Body of pancreas (tissue), 4 donors: ENCODE results near the gene ABCB4.

Experiments used
- CTCF ChIP-seq, 7 experiments: fragments of 450-650 bp in 4 of 7; fragments of 200-600 bp in 3 of 7; sonication (generic) in 3 of 7; IDR thresholded peaks; one replicate each; pipeline ENCODE4 v1.5.1; 2016 to 2019; ENCODE audit warnings: antibody characterized with exemption in 7 of 7
- POLR2A ChIP-seq, 3 donors: fragments of 450-650 bp; IDR thresholded peaks; one replicate each; pipeline ENCODE4 v1.6.1; 2016; ENCODE audit warnings: antibody characterized with exemption in 3 of 3, mild to moderate bottlenecking in 2 of 3

- TF ChIP-seq CTCF (IDR thresholded peaks at IDR 0.05) (no peak), POLR2A (IDR thresholded peaks at IDR 0.05) (no peak)
Observed at GRCh38 chr7:87476179-87476557, 688 bp upstream of the ABCB4 start.
